Endothelial cell of hepatic sinusoid (primary cell): ENCODE data around the gene CBLB.

Source experiments
- in situ Hi-C: cut with HindIII; loops from 2 replicates; pipeline ENCODE4 v1.10.0; 2017; ENCODE audit warnings: low sequenced_read_pairs

Gene CBLB

DNA sequence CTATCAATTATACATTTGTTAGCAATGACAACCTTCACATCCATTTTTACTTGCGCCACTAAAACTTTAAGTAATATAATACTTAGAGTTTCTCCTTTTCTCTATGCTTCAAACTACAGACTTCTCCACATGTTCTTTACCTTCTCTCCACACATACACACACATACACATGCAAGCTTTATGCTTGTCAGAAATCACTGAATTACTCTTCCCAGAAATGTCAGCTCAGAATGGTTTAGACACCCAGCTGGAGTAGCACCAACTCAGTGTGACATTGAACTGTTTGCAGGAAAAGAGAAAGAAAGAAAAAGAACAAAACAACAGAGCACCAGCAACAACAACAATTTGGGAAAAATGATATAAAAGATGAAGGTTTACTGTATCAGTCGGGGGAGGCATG, 20.9 kb downstream of the CBLB start:
- in situ Hi-C loops = no loop called here

DNA sequence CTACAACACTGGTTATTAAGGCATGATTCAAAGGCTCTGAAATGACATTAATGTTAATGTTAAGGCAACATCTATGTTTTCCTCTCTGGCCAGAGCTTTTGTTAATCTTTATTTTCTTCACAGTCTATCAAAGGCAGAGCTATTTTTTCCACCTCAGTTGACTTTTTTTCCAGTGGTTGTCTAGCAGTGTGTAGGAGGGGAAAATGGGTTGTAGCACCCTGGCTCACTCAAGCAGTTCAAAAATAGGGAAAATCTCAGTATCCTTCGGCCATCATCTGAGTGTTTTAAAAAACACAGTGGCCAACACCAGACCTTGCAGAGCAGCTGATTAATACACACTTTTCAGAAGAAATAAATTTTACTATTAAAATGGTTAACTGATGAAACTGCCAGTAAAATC, 21.4 kb downstream of the CBLB start:
- in situ Hi-C loops = no loop called here

DNA sequence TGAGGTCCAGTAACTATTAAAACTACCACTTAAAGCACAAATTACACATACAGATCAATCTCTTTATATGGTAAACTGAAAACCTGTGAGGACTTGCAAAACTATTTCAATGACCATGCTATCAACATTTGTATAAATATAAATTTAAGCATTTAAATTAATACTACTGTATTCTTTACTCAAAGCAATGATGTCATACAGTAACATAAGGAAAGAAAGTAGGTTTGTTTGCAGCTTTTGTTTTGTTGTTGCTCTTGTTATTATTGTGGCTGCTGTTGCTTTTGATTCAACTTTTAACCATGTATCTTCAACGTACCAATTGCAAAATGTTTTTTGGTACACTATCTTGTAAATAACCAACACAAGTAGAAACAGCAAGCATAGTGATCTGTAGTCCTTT, 22.0 kb downstream of the CBLB start:
- in situ Hi-C loops = no loop called here

DNA sequence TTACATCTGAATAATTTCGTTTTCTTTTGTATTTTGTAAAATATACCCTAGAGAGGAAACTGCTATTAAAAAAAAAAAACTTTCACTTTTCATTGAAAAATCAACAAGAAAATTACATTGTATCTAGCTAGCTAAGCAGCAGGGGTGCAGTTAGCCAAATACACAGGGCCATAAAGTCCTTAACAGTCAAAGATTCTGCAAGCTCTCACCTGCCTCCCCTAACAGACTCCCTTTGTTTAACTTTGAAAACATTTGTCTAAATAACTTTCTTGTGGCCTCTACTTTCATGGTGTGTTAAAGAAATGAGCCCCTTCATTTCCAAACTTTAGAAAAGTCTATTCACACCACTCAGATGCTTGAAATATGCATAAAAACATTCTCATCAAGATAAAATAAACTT, 23.3 kb downstream of the CBLB start:
- in situ Hi-C loops = no loop called here

GRCh38 chr3:105844704-105845103, 24.1 kb downstream of the CBLB start:
- in situ Hi-C loops = no loop called here

DNA sequence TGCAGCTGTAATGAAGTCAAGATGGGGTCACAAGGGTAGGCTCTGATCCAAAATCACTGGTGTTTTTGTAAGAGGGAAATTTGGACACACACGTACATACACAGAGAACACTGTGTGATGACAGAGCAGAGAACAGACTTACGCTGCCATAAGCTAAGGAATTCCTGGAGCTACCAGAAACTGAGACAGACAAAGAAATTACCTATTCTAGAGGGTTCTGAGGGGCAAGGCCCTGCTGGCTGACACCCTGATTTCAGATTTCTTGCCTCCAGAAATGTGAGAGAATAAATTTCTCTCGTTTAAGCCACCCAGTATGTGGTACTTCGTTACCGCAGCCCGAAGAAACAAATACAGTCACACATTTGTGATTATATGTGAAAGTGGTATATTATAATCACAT, 24.8 kb downstream of the CBLB start:
- in situ Hi-C loops = no loop called here

DNA sequence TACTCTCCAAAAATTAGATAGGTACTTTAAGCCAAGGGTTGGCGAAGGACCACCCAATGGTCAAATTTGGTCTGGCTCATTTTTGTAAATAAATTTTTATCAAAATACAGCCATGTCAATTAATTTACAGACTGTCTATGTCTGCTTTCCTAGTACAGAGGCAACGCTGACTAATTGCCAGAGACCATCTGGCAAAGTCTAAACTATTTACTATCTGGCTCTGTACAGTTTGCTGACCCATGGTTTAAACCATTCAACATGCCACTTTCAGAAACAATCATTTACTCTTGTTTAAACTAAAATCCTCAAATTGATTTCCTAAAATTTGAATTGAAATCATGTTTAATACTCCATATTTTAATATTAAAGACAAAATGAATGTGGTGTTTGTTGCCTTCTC, 25.9 kb downstream of the CBLB start:
- in situ Hi-C loops = no loop called here

GRCh38 chr3:105842449-105842848, 26.4 kb downstream of the CBLB start:
- in situ Hi-C loops = no loop called here

GRCh38 chr3:105837947-105838346, 30.9 kb downstream of the CBLB start:
- in situ Hi-C loops = no loop called here

DNA sequence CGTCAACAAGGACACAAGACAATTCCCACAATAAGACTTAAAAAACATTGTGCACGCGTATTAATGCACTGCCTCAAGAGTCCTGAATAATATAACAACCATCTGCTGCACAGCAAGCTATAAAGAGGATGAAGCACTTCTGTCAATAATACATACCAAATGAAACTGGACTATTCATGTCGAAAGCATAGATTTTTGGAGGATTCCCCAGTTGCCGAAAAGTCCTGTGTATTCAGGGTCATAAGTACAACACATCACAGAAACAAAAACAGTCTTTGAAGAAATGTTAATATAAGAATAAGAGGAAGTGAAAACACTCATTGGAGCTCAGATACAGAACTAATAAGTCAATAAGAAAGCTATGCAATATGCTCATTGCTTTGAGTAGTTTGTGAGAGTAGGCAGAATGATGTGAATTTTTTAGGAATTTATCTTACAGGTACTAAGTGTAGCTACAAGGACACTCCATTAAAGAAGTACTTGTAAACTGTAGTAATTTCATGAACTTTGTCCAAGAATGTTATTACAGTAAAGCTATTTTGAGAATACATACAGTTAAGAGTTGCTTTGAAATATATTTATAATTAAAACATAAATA, 31.6 kb downstream of the CBLB start:
- in situ Hi-C loops = no loop called here

DNA sequence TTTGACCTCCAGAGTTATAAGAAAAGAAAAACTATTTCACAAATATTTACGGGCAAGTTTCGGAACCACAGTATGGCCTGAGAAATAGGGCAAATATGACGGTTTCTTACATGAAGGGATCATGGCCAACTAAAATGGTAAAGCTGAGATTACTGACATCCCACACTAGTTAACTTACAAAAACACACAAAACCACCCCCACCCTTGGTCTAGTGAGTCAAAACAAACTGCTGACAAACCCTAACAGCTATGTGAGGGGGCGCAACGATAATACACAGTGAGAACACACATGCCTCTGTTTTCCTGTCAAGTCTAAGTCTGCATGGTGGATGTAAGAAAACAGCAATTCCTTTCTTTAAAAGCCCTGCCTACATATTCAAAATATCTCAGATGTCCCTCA, 32.3 kb downstream of the CBLB start:
- in situ Hi-C loops = no loop called here

DNA sequence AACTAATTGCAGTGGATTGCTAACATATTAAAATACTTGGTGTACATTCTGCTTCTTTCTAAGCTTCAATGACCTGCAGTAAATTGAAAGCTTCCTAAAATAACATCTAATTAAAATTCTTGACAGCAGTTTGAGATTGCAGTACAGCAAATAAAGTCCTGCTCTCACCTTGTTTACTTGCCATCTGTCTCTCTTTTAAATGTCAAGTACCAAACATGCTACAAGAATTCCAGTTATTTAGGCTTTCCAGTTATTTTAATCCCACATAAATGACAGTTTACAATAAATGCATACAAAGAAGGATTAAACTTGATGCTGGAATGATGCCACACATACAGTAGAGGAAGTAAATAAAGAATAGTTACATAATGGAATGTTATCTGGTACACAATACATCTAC, 33.2 kb downstream of the CBLB start:
- in situ Hi-C loops = no loop called here

DNA sequence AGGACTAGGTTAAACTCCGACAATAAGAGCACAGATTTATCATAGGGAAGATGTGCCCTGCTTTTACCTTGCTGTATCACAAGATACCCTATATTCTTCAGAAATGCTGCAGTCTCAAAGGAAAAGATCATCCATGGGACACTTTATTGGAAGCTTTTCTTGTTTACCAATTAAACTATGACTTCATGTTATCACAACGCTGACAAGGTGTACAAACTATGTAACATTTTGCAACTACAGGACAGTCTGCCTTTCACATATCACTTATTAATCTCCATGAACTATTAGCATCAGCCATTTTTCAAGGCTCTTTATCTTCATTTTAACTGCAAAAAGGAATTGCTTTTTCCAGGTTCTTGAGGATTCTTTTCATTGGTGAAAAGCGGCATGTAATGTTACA, 34.0 kb downstream of the CBLB start:
- in situ Hi-C loops = no loop called here

DNA sequence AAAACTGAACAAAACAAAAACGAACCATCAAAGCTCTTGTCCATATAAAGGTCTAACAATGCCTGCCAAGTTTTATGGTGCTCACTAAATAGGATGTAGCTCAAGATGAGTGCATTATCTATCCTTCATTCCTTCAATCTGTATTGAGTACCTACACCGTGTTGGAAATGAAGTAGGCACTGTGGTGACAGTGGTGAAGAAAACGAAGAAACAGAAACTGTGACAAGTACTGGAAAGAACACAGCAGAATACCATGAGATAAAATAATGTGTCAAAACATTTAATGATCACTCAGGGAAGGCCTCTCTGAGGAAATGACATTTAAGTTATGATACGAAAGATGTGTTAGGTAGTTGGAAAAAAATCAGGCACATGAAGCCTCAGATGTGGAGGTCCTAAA, 36.2 kb downstream of the CBLB start:
- in situ Hi-C loops = no loop called here

DNA sequence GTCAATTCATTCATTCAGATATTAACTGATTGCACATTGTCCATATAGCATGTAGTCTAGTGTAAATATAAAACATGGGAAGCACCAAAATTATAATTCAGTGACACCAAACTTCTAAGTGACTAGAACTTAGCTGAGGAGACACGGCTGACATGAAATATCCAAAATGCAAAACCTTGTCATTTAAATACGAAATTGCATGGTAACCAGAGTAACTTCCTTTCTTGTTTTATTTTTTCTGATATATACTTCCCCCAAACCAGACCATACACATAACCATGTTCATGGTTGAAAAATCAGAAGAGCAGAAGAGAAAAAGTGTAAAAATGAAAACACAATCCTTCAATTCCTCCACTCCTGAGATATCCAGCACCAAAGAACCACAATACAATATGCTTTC, 38.0 kb downstream of the CBLB start:
- in situ Hi-C loops = no loop called here

DNA sequence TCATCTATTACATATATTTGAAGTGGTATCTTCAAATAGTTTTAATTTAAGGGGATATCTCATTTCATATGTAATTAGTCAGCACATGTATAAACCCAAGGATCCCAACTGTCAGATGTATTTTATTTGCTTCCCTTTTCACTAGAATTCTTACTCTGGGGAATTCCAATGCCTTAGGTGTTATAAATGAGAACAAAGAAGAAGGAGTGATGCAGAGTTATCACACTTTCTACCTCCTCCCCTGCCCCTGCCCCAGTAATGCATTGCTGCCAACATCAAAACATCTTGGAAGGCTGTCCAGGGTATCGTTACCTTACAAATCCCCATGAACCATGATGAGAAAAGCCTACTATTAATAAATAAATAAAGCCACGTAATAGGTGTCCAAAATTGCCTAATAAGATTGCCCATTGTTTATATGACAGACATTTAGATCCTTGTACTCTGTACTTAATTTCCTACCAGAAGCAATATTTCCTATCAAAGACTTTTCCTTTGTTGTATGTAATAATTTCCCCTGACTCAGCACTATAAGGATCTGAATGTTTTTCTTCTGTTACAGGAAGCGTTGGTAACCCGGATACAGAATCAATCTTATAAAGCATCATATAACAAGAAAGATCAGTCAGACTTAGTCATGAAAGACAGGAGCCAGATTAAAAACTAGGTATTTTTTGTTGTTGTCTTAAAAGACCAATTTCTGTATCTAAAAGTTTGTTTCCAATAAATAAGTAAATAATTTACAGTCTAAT, 38.8 kb downstream of the CBLB start:
- in situ Hi-C loops = no loop called here

- in situ Hi-C loops = no loop called here
Observed at GRCh38 chr3:105829229-105829628, 39.6 kb downstream of the CBLB start.

DNA sequence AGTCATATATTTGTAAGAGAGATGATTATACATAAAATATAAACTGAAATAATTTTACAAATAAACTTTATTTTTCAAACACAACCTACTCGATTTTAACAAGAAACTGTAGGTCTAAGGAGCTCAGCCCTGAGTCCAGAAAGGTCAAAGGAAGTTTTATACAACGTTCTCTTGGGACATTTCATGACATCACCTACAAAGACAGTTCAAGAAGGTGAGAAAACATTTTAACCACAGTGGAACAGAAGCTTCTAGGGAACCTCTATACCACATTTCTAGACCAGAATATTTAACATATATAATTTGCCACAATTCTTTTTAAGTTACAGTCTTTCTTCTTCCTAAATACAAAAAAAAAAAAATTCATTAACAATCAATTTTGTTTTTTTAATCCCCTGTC, 40.1 kb downstream of the CBLB start:
- in situ Hi-C loops = no loop called here

DNA sequence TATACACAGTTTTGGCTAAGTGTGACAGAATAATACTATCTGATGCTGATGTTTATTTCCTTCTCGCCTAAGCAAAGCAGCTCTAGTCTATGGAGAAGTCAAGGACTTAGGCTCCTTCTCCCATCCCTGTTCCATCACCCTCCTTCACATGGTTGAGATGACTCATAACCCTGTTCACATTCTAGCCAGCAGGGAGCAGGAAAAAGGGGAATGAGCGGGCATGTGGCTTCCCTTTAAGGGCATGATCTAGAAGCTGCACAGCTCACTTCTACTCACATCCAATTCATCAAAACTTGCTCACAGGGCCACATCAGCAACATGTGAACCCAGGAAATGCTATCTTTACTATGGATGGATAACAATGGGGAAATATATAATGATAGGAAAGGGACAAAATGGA, 40.9 kb downstream of the CBLB start:
- in situ Hi-C loops = no loop called here

DNA sequence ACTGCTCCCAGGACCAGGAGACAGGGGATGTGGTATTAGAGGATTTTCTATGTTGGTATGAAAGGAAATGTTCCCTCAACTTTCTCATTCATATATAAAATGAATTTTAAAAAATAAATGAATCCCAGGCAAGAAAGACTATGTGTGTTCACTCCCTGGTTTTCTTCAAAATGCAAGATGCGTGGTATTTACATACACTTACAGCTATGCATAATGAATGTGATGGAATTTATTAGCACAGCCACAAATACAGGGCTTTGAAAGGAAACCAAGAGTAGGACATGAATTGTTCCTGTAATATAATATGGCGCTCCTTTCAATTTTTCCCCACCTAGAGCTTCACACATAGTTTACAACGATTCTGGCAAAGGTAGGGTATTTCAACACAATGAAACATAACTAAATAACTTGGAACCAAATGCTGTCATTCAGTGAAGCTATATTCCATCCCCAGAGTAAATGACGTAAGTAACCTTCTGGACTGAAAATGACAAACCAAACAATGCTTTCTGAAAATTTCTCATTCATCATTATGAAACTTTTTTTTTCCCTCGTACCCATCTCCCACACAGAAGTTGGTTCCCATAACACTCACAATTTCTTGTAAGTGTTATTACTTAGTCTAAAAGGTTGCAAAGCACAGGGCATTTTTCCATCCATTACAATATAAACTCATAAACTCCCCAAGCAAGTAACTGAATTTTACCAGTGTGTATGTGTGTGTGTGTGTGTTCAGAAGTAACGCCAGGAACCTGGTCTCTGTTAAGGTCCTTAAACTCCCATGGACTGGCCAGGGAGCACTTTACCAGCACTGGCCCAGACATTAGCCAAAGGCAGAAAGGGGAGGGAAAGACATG, 41.8 kb downstream of the CBLB start:
- in situ Hi-C loops = no loop called here

DNA sequence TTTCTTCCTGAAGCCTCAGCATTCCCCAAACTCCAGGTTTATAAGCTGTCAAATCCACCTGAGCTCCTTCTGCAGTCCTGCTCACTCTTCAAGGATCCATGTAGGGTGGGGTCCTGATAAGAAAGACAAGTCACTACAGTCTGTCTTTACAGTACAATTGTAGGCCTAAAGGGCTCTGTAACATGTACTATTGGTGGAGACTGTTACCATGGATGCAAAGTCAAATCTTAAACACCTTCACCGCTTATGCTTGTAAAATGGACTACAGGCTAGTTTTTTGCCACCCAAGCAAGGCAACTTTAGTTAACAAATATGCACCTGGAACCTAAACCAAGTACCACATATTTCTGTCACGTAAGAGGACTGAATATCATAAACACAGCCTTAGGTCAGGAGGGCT, 44.7 kb downstream of the CBLB start:
- in situ Hi-C loops = no loop called here
